Activated CD4-positive, alpha-beta T cell treated with anti-CD3 and anti-CD28 coated beads for 1 hour (primary cell): ENCODE results near the gene WDR49.

Source experiments
- DNase-seq: peaks from one replicate; pipeline ENCODE4 v3.0.0-alpha.2; 2020

The WDR49 gene

DNA sequence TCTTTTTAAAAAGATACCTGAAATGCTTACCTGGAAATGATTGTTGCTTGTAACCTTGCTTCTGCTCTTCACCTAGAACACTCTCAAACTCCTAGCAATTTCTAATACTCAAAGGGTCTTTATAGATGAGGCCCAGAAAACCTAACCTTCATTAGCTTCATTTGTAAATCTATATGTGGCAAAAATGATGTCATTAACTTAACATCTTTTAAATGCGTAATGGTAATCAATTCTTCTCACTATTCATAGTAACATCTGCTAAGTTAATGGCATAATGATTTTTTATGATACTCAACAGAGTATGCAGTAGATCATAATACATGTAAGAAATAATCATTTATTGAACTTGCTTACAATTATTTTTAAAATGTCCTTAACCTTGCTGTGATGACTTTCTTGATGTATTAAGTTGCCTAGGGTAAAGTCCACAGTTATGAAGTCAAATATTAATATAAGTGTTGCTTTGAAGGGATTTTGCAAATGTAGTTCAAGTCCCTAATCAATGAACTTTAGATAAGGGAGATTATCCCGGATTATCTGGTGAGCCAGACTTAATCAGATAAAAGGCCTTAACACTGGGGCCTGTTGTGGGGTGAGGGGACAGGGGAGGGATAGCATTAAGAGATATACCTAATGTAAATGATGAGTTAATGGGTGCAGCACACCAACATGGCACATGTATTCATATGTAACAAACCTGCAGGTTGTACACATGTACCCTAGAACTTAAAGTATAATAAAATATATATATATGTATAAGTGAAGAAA is 169.8 kb downstream of the WDR49 start:
- DNase-seq = no peak

DNA sequence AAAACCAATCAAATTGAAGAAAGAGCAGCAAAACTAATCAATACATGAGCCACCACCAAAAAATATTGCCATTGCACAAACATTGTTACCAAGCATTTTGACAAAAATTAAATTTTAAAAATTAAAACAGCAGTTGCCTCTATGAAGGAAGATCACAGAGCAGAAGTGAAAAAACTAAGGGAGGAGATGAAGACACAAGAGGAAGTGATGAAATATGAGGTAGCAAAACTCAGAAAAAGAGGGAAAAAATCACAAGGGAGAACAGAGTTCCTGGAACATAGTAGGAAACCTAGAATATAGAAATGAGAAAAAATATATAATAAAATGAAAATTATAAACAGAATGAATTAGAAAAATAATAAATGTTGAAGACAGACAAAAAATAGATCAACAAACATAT is 172.6 kb downstream of the WDR49 start:
- no peak for DNase-seq

DNA sequence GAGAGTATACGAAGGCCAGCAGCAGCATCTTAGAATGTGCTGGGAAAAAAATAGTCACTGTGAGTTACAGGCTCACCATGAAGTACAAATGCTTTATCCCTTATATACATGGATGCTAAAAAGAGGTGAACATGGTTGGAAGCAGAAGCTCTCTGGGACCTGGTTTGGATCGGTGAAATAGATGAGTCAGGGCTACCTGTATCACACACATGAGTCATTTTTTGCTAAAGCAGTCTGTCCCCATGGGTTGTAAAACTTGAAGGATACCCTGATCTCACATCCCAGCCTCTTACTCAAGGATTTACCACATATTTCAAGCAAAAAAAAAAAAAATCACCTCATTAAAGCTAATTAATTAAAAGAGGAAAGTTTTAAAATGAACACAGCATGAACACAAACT is 173.0 kb downstream of the WDR49 start:
- no peak for DNase-seq

DNA sequence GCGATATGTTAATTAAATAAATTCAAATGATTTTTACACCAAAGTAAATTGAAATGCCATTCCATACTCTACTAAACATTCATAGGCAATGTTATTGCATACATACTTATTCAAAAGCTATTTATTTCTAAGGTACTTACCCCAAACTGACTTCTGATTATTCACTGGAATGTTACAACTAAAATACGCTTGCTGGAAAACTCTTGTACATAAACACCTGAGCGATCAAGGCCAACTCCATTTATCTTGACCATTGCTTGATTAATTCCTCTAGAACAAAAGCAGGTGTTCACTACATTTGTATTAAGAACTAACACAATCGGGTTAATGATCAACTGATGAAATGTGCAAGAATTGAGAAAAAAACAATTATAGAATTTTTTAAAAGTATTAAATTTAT is 179.9 kb downstream of the WDR49 start, which contains the start of gene SERPINI2:
Gene SERPINI2 (minus strand): TSS at position 180 of the 400 bp plus-strand sequence. CDS start 2,208 bp downstream, outside the sequence.
- no peak for DNase-seq

DNA sequence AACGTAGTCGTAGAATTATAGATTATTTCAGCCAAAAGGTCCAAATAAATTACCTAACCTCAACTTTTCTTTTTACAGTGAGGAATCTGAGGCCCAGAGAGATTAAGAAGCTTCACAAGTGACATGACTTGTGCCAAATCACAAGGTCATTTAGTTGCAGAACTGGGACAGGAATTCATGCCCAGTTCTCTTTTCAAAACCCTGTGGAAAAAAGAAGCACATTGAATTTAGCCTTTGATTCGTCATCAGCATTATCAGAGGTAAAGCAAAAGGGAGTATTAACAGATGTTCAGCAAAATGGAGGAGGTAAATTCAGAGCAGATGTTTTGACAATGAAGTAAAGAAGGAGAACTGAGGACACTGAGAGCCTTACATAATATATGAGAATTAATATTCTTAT is 184.4 kb downstream of the WDR49 start:
- no peak for DNase-seq

DNA sequence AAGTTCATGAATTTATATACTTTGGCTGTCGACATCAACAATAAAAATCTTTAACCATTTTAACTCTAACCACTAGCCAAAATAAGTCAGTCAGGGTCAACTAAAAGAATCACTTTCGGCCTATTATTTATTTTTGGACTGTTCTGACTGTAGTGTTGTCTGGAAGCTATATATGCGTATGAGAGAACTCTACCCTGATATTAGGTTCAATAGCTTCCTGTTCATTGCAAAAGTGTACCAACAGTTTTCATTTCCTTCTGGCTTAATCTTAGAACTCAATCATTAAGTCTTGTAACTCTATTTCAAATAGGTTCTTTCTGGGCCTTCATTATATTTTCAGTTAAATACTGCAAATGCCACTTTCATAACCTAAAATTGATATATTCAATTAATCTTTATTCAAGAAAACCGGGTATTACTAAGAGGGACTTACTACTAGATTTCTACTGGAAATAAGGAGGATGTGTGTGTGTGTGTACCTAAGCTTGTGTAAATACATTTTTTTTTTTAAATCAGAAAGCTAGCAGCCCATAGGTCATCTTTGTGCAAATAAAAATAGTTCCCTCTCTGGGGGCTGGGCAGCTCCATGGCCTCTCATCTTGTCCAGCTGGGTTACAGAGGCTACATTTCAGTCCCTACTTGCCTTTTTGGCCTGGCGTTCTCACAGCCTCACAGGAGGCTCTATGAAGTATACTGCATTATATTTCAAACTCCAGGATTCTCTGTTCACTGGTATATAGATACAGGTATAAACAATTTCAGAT is 185.7 kb downstream of the WDR49 start:
- no peak for DNase-seq

DNA sequence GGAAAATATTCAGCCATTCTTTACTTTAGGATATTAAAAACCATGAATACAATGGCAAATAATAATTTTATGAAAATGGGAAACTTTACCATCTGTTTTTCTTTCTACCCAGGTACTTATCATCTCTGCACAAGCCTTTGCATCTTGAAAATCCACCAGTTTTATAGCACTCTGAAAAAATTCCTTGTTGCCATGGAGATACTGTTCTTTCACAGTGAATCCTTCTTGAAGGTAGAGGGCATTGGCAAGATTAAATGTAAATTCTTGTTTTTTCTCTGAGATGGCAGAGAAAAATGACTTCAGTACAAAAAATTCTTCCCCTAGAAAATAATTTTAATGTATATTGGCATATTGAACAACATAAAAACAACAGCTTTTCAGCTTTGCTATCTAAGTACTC is 186.8 kb downstream of the WDR49 start:
- no peak for DNase-seq

DNA sequence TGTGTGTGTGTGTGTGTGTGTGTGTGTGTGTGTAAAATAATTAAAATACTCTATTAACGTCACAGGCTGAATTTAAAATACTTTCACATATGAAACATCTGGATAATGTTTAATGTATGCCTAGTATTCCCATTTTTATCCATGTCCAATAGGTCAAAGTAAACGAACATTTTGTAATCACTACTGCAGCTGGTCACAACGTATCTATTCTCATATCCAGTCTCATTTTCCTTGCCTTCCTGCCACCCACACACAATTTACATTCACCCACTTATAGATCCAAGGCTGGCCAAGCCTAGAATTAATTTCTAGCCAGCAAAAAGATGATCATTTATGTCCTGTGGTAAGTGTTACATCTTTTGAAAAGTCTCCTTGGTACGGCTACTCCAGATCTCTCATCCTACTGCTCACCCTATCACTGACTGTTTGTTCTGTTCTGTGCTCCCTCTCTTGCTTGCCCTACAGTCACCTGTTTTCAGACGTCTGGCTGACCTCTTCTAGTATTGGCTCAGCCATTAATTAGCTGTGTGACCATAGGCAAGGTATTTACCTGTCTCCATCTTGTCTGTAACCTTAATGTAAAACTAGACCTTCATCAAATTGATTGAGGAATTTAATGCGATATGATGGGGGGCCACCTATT is 197.5 kb downstream of the WDR49 start:
- DNase-seq = no peak

DNA sequence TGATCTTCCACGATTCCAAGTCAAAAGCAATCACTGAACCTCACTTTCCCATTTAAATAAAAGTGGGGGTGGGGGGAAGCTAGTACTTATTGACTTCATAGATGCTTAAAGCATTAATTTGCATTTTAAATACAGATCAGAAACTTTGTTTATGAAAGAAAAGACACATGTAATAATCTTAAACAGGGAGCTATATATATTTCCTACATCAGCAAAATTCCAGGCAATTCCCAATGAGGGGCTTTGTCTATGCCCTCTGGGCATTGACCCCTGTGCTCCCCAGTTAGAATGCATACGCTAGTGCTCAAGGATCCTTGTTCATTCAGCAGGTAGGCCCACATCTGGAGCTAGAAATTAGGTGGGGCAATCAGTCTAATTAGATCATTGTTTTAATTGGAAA is 199.9 kb downstream of the WDR49 start:
- DNase-seq = no peak

DNA sequence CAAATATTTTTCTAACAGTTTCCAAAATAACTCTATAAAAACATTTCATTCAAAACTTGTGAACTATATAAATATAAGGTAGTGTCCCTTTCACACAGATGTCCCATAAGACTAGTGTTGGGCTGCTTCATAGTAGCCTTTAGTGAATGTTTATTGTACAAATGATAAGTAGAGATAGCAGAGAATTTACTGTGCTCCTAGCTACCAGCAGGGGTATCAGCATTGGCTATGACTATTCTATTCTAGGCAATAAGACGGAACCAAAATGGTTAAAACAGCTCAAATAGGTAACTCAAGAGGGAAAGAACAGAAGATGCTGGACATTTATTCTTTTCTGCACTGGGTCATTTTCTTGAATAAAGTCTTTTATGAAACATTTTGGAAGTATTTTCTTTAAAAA is 202.5 kb downstream of the WDR49 start:
- DNase-seq = no peak

DNA sequence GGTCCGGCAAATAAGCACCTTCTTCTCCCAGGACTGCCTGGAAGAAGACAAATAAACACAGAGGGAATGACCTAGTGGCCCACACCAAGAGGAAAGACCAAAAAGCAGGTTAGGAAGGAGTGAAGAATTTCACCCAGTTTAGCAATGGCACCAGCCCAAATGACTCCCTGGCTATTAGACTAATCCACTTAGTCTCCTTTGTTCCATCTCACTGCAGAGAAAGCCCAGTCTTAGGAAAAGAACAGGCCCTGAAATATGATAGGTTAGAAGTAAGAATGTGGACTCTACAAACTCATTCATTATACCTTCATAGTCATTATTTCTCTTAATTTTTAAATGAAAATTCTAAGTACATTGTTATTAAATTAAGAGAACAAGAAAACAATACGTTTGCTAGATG is 203.1 kb downstream of the WDR49 start:
- no peak for DNase-seq

DNA sequence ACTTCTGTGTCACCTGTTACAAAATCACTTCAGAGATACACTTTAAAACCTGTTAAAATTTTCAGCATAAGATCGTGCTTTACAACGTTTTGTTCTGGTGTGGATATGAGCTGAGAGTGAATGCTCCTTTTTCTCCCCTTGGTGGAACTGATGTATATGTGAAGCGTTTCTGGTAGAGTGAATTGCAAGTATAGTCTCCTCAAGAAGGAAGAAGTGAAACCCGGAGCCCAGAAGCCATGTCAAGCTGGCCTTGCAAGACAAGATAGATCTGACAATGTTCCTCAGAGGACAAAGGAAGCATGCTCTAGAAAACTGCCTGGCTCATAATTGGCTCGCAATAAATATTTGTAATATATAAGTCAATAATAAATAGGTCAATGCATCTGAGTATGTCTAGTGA is 203.5 kb downstream of the WDR49 start:
- DNase-seq = no peak

DNA sequence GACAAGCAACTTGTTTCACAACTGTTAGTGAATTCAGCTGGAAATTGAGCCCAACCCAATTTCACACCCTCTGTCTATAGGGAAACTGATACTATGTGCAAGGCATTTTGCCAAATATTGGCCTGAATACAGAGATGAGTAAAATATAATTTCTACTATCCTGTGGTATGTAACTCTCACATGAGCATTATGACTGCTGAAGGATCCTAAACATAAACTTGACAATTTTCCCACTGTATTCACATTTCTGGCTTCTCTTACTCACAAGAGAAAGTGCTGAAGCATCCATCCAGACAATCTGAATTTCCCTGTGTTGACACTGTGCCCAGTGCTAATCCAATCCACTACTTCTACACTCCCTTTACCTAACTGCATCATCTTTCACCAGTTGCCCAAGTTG is 208.3 kb downstream of the WDR49 start:
- DNase-seq = no peak

DNA sequence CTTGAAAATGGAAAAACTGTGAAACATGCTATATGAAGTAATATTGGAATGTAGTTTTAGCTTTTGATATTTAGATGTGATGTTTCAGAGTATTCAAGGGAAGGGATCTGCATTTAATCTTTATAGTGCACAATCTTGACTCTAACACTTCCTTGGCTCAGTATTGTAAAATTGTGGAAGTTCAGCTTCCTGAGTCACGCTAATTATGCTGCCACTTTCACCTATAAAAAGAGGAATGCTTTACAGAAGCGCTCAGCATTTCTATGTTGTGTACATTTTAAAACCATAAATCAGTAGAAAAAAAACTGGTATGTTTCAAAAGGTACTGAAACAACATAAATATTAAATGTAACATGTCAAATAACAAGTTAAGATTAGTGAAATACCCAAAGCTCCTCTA is 212.5 kb downstream of the WDR49 start:
- no peak for DNase-seq

DNA sequence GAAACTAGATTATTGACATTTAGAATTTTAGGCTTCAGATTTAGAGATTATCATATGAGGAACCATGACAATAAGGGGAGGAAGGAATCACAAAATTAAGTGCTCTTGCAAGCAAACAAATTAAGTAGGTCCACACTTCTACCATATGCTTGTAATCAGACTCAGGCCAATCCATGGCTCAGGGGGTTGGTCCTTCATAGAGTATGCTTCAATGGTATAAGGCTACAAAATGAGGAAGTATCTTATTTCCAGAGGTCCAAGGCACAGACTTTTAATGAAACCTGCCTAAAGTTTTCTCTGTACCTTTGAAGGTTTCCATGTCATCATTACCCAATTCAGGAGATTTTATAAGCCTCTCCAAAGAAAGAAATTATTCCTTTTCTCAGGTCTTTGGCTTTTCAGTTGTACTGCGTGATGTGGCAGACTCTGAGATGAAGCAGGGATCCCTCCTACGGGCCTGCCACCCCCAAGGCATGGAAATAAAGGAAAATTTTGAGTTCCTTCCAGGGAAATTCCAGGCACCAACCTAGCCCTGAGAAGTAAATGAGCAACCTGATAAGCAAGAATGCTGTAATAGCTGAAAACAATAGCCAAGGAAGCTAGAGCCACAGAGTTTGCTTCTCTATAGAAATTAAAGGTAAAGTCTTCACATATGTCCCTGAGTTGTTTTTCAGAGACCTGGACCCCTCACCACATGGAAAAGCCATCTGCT is 216.2 kb downstream of the WDR49 start:
- DNase-seq = no peak
